Activated CD4-positive, CD25-positive, alpha-beta regulatory T cell treated with anti-CD3 and anti-CD28 coated beads, Interleukin-2, amount 50 U/mL, for 24 hours (primary cell): ENCODE results near the gene SETD7.
"Not testable (repeated sequence)": the region's sequence is repeated elsewhere in the genome, so short reads cannot be mapped to it uniquely, and the experiment has no call there.

Experiments used
- ATAC-seq, 2 donors: fragments of 150-1000 bp; cut with Tn5 transposase; one replicate each; pipeline ENCODE4 v1.10.0; 2021; ENCODE audit warnings: mild to moderate bottlenecking in 1 of 2, moderate library complexity in 1 of 2

The SETD7 gene

GRCh38 chr4:139461022-139461628 is 94.9 kb downstream of the SETD7 start:
- no peak for ATAC-seq

- ATAC-seq, result no peak
Observed at GRCh38 chr4:139460565-139460964, 95.5 kb downstream of the SETD7 start.

- ATAC-seq, result no peak
Observed at GRCh38 chr4:139458999-139459398, 97.0 kb downstream of the SETD7 start.

- ATAC-seq, result no peak
Observed at GRCh38 chr4:139458543-139458942, 97.5 kb downstream of the SETD7 start.

GRCh38 chr4:139457318-139457717 is 98.7 kb downstream of the SETD7 start:
- no peak for ATAC-seq

GRCh38 chr4:139455126-139455538 is 100.9 kb downstream of the SETD7 start:
- no peak for ATAC-seq

GRCh38 chr4:139454111-139455045 is 101.6 kb downstream of the SETD7 start, which contains the start of gene RAB33B:
Gene RAB33B, plus strand, starts transcription at chr4:139454121. Its CDS starts 75 bp downstream, at chr4:139454196.
- no peak for ATAC-seq

- ATAC-seq, result peak; percentile 90 to 92
Observed at GRCh38 chr4:139453371-139454110, 102.5 kb downstream of the SETD7 start.

- peak; percentile 46 to 54 for ATAC-seq
Observed at GRCh38 chr4:139453041-139453370, 103.0 kb downstream of the SETD7 start.

GRCh38 chr4:139451997-139452396 is 104.0 kb downstream of the SETD7 start:
- no peak for ATAC-seq

GRCh38 chr4:139450586-139450985 is 105.4 kb downstream of the SETD7 start:
- no peak for ATAC-seq

- ATAC-seq, result not testable (repeated sequence)
Observed at GRCh38 chr4:139447078-139447477, 108.9 kb downstream of the SETD7 start.
